Stimulated activated CD8-positive, alpha-beta memory T cell treated with anti-CD3 and anti-CD28 coated beads, Interleukin-12 subunit alpha, Interleukin-12 subunit beta, amount 100 ng/mL, for 1 hour (primary cell): Measurements from ENCODE around the gene SOBP.

Experiments used
- DNase-seq: peaks from one replicate; pipeline ENCODE4 v3.0.0-alpha.2; 2020; ENCODE audit warnings: low read depth

The SOBP gene

DNA sequence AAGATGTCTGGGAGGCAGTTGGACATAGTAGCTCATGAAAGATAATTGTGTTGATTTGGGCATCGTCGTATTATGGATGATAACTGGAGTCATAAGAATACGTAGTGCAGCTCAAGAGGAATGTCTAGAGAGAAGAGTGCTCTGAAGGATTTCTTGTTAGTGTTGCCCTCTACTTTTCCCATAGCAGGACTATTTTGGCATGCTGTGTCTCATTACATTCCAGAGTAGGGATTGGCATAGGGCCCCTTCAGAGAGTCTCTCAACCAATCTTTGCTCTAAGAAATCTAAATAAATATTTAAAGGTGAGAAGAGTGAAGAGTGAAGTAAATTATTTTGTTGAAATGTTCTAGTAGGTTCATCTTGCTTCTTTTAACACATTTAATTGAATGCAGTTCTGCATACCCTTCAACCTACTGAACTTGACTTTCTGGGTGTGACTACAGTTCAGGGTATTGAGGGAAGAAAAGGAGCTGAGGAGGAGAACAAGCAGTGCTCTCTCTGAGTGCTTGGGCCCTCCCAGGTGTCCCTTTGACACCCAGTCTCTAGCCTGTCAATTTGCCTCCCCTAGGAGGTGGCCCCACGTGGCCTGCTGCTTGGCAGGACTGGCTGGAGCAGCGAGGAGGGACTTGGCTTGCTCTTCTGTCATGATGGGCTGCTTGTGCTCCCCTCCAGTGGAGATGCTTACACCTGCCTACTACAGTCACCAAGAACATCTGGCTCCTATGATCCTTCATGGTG is 33.3 kb downstream of the SOBP start:
- DNase-seq = no peak

DNA sequence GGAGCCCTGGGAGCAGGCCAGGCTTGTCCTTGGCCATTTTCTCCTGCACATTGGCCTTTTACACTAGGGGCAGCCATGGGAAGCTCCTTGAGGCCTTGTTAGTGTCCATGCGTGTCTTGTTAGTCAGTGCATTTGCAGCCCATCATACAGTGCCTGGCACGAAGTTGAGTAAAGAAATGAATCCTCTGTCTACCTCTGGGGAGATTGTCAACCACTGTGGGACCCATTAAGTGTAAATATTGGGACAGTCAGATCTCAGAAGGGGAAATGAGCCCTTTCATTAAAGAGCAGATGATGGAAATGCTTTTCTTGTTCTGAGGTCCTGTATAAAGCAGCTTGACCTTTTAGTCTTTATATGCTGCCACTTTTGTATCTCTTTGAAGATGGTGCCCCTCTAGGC is 33.9 kb downstream of the SOBP start:
- DNase-seq = no peak

DNA sequence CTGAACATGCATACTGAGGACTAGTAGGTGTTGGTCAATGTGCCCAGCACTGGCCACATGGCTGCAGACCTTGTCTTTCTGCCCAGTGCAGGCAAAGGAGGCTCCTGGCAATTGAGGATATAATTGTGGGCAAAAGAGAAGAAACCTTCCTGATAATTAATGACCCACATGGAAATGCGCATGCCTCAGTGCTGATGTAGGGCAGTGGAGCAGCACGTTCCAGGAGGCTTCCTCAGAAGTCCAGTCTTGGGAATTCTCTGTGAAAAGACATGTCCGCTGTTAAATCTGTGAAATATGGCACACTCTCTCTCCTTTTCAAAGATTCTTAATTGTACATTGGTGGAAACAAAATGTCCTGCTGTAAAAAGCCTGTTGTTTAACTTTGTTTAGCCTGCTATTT is 34.7 kb downstream of the SOBP start:
- DNase-seq = no peak

DNA sequence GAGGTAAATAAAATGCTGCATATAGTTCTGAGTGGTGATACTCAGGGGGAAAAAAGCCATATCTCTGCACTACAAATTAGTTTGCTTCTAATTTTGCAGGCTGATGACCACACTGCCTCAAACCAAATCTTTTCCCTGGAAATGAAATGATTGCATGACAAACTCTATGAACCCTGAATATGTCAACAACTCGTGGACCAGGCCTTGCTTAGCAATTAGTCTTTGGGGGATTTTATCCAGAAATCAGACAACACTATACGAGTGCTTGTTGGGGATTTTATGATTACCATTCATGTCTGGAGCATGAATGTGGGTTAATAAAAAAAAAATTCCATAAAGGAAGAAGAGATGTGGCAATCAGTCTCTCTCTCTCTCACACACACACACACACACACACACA is 42.0 kb downstream of the SOBP start:
- DNase-seq = no peak

DNA sequence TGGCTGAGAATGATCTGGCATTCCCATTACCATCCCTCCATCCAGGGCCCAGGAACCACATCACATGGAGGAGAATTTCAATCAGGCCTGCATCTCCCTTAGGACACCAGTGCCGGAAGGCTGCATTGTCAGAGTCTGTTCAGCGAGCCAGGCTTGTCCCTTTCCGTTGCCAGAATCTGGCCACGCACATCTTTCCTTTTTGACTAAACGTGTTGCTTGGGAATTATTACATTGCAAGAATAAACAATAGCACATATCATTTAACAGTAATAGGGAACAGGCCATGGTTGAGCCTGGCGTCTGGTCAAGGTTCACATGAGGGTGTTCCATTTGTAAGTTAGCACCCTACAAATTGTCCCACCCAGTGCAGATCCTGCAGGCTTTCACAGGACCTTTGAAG is 42.8 kb downstream of the SOBP start:
- DNase-seq = no peak

DNA sequence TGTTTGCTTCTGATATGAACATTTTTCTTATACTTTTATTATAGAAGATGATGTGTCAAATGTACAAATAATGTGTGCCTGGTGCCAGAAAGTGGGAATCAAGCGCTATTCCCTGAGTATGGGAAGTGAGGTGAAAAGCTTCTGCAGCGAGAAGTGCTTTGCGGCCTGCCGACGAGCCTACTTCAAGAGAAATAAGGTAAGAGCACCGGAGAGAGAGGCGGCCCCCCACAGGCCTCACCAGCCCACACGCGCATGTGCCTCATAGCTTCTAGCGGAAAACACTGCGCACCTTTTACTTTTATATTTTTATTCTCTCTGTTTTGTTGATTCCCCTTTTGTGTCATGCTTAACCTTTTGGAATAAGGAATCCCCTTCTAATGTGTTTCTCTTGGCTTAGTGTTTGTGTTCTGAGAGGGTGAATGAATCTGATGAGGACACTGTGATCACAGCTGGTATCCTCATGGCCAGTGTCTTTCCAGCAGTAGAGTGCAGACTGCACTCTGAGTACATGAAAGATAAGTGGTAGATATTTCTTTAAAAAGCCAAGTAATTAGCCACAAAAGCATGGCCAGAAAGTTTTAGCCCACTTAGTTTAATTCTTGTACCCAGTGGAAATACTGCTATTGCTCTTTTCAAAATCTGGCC is 43.6 kb downstream of the SOBP start:
- no peak for DNase-seq

DNA sequence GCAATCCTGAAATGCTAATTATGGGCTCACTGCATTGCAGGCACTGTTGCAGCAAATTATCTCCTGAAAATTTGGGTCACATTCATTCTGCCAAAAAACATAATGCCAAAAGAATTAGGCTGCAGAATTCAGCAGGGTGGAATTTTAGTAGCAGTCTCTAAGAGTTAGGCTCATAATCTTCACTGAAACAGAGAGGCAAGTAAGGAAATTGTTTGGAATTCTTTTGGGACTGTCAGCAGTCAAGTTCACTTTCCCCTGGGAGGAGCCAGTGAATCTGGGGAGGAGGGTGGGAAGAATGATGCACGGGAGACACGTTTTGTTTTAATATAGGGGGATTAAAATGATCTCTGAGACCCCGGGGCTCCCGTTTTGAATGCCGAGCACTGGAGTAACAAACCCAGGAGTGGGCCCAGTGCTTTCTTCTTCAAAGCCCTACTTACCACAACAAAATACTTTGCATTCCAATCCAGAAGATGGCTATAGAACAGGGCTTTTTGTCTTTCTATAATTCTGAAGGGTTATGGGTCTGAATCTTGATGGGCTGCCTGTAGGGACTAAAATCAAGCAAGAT is 44.7 kb downstream of the SOBP start:
- no peak for DNase-seq

DNA sequence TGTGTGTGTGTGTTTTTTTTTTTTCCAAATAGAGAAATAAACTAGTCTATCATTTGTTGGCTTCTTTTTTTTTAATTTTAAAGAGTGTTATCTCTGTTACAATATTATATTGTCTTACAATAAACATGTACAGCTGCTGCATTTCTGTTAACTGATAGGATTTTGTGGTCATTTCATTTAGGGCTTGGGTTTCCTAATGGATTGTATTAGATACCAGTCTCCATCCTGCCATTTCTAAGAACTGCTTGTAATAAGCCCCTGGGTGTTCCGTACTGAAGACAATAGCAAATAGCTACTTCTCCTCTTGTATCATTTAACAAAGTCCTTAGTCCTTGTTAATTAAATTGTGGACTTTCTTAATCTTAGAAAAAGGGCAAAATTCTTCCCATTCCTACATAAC is 45.7 kb downstream of the SOBP start:
- DNase-seq = no peak

DNA sequence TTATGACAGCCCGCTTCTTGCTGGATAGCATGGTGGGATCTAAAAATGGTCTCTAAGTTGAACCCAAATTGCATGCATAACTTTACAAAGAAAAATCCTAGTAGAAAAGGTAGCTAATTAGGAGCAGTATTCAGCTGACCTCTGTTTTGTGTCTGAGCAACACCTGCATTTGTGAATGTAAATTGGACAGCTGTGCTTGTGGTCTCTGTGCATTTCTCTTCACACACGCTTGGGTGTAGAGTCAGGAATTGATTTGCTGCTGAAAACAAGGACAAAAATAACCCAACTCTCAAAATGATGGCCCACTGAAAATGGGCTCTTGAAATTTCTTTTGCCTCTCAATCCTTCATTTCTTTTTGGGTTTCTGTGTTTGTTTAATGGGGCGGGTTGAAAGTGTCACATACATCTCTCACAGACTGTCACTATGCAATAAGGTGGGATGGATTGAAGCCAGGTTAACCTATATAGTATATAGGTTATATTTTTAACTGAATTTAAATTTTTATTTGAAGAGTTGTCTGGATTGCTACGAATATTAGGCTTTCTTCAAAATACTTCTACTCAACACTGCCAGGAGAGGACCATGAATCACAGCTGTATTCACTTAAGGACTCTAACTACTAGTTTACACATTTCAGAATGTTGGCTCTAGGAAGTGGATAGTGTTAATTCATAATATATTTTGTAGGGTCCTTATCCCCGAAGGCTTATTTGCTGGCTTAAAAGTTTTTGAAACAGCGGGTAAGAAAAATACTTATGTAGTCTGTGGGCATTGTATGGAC is 46.5 kb downstream of the SOBP start:
- DNase-seq = no peak

DNA sequence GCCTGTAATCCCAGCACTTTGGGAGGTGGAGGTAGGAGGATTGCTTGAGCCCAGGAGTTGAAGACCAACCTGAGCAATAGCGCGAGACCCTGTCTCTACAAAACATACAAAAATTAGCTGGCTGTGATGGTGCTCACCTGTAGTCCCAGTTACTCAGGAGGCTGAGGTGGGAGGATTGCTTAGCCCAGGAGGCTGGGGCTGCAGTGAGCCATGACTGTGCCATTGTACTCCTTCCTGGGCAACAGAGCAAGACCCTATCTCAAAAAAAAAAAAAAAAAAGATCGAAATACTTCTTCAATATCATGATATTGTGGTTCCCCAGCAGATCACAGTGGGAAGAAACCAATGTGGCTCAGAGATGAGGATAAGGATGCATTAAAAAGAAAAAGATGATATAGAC is 47.6 kb downstream of the SOBP start:
- DNase-seq = no peak

DNA sequence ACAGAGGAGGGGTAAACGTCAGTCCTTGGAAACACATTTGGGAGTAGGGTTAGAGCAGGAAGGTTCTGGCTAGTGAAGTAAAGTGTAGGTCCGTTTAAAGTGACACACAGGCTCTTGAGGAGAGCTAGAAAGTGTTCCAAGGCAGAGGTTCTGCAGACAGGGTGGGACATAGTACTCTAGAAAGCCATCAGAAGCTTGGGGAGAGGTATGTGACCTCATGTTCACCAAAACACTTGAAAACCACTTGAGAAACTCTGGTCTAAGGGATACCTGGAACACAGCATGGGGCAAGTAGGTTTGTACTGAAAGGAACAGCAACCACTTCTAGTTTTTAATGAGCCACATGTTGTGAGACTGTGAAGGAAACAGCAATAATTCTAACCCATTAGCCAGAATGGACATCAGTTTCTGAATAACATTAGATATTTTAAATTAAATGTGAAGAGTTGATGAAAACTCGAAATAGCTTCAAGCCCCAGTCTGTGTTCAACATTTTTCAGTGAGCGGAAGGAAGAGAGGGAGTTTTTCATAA is 49.0 kb downstream of the SOBP start:
- DNase-seq = no peak

DNA sequence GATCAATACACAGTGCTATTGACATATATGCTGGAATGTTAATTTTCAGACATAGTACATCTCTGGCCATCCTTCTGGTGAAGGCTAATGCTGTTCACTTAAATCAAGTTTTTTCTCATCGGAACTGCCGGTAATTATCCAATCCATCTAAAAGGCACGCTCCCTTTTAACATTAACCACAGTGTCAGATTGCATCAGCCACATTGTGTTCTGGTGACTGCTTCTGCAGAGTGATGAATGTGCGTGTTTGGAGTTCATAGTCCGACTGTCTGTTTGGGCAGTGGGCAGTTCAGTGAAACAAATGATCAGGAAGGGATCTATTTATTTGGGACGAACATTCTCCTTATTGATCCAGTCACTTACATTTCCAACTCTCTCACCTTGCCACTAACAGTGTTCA is 49.5 kb downstream of the SOBP start:
- no peak for DNase-seq

DNA sequence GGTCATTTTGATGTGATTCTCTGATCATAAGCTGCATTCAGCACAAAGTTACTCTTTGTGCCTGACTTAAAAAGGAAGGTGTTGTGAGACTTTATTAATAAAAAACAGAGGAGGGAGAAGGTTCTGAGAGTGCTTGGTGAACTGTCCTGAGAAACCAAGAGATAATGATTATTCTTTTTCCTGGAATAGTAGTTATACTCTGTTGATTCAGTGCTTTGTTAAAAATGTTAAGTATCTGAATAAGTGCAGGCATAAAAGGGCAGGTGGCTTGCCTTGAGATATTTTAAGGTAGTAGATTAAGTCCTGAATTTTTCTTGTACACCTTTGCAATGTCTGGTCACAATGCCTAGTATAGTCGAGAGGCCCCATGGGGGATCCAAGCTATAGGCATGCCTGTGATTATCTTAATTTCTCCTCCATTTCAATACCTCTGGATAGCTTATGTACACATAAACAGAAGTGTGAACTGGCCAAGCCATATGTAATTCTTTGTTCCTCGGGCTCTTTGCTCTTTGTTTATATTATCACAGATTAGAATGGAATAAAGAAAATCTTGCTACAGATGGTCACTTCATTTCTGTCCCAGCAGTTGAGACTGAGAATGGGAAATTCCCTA is 50.0 kb downstream of the SOBP start:
- no peak for DNase-seq

DNA sequence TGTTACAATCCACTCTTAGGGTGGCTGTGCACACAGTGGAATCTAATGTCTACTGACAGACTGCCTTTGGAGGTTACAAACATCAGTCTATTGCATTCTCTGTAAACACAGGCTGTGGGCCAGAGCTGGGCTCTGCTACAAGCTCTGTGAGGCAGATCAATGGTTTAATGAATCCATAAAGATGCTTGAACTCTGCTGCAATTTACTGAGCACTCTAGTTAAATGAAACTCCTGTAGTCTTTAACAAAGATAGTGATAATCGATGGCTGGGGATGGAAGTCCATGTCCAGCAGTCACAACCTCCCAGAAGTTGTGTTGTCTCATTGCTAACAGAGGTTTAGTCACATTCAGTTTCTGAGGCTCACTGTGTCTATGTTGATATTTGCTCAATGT is 50.5 kb downstream of the SOBP start:
- no peak for DNase-seq

DNA sequence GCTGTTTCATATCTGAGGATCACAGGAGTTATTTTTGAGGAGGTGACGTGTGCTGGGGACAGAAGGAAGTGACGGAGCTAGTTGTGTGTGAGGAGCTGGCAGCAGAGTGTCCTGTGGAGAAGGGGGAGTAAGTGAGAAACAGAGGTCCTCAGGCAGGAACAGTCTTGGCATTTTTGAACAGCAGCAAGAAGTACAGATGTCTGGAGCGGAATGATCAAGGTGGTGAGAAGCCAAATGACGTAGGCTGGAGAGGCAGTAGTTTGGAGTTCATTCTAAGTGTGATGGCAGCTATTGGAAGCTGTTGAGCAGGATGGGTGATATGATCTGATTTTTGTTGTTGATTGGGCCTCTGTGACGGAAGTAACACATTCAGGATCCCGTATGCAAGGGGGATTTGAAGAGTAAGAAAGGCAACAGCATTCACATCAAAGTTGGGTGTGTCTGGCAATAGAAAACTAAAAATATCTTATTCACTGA is 52.3 kb downstream of the SOBP start:
- DNase-seq = no peak

DNA sequence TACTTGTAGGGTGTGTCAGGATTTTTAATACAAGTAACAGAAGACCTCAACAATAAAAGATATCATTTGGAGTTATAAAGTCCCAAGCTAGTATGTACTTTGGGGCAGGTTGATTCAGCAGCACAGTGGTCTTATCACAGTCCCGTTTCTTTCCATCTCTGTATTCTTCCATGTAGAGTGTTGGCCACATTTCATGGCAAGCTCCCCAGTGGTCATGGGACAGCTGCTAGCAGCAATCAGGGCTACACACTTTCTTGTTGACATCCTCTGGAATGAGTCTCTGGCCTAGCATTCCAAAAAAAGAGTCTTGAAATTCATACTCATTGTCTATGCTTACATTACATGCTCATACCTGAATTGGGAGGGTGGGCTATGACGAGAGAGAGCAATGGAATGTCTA is 53.2 kb downstream of the SOBP start:
- DNase-seq = no peak

DNA sequence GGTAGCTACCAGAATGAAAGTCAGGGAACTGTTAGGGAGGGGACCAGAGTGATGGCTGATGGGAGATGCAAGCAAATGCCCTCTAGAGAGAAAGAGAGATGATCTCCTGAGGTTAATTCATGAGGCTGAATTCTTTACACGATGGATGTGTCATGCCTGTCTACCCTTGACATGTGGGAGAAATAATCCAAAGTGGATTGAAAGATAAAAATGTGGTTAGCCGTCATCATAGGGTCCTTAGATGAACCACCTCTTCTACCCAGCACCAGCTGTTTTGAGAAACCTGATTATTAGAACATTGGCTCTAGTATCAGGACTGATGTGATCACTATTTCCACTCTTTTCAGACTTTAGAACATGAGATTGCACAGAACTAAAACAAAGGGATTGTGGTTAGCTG is 53.6 kb downstream of the SOBP start:
- no peak for DNase-seq

DNA sequence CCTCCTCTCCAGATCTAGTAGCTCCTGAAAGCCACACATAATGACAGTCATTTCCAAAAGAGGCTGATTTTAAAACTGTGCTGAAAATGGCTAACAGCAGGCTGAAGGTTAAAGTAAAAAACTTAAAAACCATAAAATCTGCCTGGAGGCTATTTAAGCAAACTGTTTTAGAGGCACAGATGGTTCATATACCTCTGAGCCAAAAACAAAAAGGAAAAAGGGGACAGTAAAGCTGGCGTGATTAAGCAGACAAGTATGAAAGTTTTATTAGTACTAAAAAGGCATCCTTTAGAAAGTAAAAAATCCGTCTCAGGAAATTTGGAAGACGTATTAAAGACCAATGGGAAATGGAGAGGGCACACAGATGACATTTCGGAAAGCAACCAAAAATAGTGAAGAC is 55.8 kb downstream of the SOBP start:
- no peak for DNase-seq

DNA sequence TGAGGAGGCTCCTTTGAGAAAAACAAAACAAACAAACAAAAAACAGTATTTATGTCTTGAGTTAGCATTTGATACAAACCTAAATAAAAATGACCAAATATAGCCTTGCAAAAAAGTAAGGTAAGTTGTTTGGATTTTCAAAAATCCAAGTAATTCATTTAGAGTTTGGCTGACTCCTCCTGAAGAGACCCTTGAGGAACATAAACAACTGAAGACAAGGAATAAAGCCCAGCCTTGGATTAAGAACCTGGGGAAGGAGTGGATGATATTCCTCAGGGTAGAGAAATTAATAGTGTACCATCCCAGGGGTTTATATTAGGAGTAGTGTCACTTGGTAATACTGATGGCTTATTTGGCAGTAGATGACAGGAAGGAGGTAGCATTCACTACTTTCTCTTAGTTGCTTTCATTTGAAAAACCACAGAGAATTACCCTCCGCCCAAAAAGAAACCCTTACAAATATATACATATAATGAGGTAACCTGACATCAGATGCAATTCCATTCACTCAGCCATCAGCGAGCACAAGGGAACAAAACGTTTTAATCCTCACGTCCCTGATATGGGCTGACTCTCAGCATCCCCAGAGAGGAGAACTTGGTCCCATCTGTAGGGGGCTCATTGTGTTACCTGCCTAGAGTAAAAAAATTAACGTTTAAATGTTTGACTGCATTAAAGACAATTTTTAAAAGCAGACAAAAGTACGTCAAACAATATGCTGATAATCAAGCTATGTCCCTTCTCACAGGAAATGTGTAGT is 57.0 kb downstream of the SOBP start:
- no peak for DNase-seq

DNA sequence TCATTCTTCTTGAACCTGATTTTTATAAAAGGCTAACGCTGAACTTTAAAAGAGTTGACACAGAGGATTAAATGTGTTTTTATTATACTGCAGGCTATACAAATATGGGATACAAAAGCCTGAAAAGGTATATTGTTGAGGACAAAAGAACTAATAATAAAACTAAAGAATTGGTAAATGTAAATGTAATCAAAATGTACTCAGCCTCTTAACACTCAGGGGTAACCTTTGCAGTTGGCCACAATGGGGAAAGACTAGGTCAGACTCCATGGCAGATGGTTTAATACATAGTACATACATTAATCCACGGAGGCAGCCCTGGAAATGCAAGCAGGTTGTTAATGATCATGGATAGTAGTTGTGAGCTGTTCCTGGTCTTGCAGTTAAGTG is 57.5 kb downstream of the SOBP start:
- DNase-seq = no peak

DNA sequence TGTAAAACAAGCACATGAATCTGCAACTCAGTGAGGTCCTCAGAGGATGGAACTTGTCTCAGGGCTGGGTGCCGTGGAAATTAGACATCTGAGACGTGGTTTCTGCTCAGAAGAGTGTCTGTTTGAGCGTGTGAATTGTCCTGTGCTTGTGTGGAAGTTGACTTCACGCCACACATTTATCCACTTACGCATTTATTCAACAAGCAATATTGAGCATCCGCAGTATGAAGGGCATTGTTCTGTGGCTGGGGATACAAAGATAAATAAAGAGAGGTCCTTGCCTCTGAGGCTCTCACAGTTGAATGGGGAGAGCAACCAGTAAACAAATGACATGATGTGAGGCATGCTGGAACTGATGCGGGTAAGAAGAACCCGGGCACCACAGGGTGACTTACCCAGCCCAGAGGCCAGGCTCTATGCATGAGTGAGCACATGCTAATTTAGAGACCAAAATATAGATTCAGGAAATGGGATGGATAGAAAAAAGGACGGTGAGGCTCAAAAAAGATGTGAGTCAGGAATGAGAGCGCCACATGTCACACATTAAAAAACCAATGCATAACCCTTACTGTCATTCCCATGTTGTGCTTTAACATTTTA is 60.4 kb downstream of the SOBP start:
- DNase-seq = no peak
